GM18951 (cell line): ENCODE measurements around the gene RAD9A.

Experiments used
- POLR2A ChIP-seq: IDR thresholded peaks from 4 replicates; pipeline ENCODE4 v1.6.1; 2011; ENCODE audit warnings: mild to moderate bottlenecking; ENCODE audit not compliant: insufficient read length, insufficient read depth; ENCODE audit errors: extremely low read depth
- in situ Hi-C: fragments of 300-500 bp; cut with MboI; formaldehyde crosslinking; loops from one replicate; pipeline ENCODE4 v1.12.0; 2022; ENCODE audit warnings: low sequenced_read_pairs, mixed read lengths, inconsistent platforms; ENCODE audit not compliant: unreplicated experiment

The RAD9A gene

DNA sequence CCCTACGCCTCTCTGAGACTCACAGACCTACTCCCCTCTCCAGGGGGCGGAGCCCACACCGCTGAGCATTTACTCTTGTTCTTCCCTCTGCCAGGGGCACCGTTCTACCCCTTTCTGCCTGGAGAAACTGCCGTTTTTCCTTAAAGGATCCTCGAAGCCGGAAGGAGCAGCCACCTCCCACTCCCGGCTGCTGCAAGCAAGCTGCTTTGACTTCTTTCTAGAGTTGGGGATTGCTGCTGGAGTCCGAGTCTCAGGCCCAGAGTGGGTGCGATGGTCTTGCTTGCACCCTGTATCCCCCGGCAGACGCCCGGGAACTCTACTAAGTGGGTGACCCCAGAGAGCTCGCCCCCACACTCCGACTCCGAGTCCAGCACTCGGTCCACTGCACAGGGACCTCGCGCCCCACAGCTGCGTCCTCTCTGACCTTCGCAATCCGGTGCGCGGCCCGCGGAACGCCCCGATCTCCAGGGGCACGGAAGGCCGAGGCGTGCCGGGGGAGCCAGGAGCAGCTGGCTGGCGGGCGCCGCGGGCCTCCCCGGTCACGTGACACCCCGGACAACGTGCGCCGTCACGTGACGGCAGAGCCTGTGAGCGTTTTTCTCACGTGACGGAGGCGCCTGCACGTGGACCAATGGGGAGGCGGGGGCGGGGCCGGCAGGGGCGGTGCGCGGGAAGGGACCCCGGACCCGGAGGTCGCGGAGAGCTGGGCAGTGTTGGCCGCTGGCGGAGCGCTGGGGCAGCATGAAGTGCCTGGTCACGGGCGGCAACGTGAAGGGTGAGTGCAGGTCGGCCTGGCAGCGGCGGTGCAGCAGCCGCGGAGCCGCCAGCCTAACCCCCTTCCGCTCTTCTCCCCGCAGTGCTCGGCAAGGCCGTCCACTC, at the start of gene RAD9A:
Gene RAD9A, plus strand, starts transcription at position 683 of the 879 bp plus-strand sequence. Its CDS starts 59 bp downstream, at position 742.
- TF ChIP-seq POLR2A = peak; percentile 86
- in situ Hi-C loops = no loop called here

DNA sequence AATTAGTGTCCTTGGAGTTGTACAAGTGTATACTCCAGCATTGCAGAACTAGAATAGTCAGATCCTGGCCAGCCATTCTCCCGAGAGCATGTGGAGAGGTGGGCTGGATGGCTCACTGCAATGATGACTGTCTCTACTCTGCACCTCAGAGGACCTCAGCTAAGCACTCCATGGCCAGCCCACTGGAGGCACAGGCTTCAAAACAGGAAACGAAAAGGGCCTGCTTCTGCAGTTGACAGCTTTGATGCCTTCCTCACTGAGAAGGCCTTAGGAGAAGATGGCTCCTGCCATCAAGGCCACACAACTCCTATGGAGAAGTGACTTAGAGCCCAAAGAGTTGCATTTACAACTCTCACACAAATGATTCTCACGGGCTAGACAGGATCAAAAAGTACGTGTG, 47.5 kb upstream of the RAD9A start:
- in situ Hi-C loops = no loop called here
- no peak for TF ChIP-seq POLR2A

DNA sequence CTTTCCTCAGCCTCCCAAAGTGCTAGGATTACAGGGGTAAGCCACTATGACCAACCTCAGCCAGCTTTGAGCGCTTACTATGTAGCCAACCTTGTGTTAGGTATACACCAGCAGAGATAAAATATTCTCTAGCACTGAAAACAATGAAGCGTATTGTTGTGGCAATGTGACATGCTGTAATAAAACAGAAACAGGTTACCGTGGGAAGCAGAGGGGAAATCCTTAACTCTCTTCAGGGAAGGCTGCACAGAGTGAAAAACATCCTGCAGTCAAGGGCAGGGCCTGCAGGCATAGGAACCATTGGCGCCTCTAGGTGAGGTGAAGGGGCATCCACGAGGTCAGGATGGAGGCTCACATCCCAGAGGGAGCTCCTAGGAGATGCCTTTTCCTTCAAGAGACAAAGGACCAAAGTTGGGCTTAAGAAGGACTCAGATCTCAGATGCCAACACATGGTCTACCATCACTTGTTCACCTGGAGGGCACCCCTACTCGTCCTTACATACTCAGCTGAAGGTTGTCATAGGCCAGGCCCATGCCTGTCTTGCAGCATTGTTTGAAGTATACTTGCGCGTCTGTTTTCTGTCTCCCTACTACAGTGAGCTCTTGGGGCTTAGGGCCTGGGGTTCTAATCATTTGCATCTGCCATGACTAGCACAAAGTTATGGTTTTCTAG, 46.4 kb upstream of the RAD9A start:
- in situ Hi-C loops = no loop called here
- no peak for TF ChIP-seq POLR2A

DNA sequence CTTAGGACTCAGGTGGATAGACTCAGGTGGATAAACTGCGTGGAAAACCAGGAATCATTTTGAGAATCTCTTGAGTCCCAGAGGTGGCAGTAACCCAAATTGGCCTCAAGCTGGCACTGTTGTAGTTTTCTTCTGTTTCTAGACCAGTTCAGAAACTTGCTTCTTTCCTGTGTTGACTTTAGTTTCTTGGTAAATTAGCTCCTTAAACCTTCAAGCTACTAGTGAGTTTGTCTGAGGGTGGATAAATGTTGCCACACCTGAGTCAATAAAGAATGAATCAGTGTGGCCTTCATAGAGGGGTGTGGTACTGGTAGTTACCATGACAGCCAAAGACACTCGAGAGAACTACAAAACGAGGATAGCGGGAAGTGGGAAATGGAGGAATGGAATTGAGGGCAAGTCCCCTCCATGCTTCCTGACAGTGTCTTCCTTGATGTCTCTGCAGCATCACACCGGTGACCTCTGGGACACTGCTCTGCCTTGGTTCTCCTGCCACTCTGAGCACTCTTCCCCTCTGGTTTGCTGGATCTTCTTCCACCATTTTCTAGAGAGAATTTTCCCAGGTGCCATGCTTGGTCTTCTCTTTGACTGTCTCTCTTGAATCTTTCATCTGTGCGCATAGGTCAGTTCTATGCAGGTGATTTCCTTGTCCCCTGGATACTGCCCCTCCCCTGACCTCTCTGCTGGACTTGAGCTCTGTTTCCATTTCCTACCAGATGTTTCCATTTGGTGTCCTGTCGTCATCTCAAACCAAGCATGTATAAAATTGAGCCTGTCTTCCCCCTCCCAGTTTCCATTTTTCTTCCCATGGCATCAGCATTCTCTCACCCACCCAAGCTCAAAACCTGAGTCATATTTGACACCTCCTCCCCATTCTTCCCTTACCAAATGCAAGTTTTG, 45.6 kb upstream of the RAD9A start:
- in situ Hi-C loops = no loop called here
- no peak for TF ChIP-seq POLR2A

DNA sequence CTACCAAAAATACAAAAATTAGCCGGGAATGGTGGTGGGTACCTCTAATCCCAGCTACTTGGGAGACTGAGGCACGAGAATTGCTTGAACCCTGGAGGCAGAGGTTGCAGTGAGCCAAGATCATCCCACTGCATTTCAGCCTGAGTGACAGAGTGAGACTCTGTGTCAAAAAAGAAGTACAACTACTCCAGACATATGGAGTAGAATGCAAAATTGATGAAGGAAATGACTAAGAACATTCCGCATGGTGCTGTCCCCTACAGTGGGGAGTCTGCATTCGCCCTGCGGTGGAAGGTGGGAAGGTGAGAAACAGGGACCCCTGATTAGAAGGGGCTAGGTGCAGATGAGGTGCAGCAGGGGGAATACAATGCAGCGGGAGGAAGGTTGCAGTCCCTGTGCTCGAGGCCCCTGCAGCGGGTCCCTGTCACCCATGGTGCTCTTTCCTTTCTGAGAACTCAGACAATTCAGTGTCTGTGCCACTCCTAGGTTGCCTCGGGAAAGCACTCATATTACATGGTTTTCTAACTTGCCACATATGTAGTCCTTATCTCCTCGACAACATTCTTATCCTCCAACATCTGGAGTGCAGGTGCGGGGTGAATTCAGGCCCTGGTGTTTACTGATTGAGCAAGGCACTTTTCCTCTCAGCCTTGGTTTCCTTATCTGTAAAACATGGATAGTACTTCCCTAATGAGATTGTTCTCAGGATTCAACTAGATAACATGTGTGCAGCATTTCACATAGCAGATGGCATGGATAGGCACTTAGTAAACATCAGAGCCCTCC, 43.6 kb upstream of the RAD9A start:
- TF ChIP-seq POLR2A = no peak
- in situ Hi-C loops = no loop called here

DNA sequence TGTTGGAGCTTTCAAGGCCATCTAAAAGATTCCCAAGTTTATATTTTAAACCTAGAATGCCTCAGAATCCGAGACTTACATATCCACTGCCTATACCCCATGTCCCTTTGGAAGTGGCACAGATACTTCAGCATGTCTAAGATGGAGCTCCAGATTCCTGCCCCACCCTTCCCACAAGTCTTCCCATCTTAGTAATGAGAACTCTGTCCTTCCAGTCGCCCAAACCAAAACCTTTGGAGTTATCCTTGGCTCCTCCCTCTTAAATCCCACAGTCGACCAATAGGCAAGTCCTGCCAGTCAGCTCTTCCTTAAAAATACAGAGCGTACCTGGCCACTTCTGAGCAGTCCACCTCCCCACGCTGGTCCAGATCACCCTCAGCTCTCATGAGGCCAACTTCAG, 42.8 kb upstream of the RAD9A start:
- TF ChIP-seq POLR2A = no peak
- in situ Hi-C loops = no loop called here

DNA sequence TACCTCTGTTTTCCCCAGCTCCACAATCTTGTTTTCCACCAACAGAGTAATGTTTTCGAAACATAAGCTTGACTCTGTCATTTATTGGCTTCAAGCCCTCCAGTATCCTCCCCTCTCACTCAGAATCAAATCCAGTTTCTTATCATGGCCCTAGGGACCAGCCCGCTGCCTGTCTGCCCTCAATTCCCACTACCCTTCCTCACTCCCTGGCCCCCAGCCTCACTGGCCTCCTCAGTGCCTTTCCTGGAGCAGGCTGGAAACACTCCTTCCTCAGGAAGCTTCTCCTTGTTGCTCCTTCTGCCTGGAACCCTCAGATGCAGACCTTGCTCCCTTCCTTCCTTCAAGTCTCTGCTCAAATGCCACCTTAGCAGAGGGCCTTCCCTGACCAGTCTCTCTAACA, 42.3 kb upstream of the RAD9A start:
- in situ Hi-C loops = no loop called here
- no peak for TF ChIP-seq POLR2A

DNA sequence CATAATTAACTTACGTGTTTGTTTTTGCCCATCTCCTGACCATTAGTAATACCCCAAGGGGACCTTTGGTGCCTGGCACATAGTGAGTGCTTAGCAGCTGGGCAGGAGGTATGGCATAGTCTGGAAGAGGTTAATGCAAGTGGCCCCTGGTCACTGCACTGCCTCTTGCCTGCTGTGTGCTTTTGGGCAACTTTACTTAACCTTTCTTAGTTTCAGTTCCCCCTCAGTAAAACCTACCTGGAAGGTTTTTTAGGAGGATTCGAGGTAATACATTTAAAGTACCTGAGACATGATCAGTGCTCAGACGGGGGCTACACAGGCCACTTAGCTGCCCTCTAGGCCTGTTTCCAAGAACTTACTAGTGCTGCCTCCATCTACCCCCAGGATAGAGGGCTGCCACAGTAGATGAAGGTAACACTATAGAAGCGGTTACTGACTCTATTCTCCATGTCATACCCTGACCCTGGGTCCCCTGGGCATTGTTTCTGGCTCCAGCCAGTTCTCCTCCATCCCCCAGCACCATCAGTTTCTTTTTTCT, 41.8 kb upstream of the RAD9A start:
- no peak for TF ChIP-seq POLR2A
- in situ Hi-C loops = no loop called here

DNA sequence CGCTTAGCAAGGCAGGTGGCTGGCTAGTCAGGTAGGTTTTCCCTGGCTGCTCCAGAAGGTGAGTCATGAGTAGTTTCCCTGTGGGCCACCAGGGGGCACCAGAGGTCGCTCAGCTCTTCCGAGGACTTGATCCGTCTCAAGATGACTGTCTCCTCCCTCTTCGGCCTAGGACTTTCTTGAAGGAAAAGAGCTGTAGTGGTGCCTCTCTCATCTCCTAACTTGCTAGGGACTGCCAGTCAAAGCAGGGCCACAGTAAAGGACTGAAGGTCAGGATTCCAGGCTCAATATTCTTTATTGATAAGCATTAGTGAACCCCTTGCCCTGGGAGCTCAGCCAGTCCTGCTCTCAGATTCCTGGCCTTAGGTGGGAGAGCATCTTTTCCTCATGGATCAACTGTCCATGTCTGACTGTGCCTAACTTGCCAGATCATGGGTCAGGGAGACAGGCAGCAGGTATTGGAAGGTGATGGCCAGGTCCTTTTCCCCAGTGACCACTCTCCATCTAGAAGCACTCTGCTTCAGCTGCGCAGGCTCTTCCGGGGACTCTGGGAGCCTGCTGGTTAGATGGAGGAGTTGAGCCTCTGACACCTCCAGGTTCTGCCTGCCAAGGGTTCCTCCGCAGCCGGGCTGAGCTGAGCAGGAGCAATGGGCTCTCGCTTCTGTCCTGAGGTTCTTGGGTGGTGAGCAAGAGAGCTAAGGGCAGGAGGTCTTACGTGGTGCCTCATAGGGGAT, 40.3 kb upstream of the RAD9A start:
- TF ChIP-seq POLR2A = no peak
- in situ Hi-C loops = no loop called here

DNA sequence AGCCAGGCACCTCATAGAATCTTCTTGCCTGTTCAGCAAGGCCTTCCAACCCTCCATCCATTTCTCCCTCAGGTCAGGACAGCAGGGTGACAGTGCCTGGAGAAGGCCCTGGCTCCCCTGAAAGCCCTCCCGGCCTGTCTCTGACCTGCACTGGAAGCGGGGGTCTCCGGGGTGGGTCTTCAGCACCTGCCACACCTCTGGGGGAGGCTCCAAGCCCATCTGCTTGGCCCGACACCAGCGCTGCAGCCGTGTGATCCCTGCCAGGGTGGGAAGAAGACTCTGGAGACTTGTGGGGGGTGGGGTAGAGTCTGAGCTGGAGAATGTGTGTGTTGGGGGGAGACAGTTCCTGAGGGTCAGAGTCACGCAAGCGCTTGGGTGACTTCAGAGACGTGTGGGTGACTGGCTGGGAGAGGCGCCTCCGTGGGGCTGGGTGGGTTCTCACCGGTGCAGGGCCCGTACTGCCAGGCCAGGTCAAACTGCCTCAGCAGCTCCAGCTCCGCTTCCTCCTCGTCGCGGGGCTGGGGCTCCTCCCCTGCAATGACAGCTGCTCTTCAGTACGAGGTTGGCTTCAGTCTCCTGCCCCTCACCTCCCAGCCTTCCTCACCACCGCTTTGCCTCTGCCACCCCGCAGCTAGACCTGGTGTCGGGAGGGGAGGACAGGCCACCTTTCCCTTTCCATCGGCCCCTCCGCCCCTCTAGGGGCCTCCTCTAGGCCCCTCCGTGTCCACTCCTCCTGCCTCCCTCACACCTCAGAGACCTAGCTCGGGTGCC, 39.1 kb upstream of the RAD9A start:
- TF ChIP-seq POLR2A = no peak
- in situ Hi-C loops = no loop called here
